IPS-20b (cell line): ENCODE results near the gene EHMT1.
"Not testable (repeated sequence)": the region's sequence is repeated elsewhere in the genome, so short reads cannot be mapped to it uniquely, and the experiment has no call there.

Experiments
- H3K27ac ChIP-seq: one replicate; pipeline ENCODE4 v1.5.1; 2013; ENCODE audit warnings: low read length
- H3K27me3 ChIP-seq: 2 replicates; pipeline ENCODE4 v1.6.1; 2013; ENCODE audit warnings: mild to moderate bottlenecking, low read length, inconsistent platforms; ENCODE audit not compliant: insufficient read depth
- H3K36me3 ChIP-seq: 2 replicates; pipeline ENCODE4 v1.6.1; 2013; ENCODE audit warnings: low read depth, mild to moderate bottlenecking, inconsistent platforms, low read length, moderate library complexity; ENCODE audit not compliant: insufficient read depth
- H3K4me1 ChIP-seq: 2 replicates; pipeline ENCODE4 v1.6.1; 2013; ENCODE audit warnings: mild to moderate bottlenecking, control low read depth, inconsistent platforms, low read length, moderate library complexity; ENCODE audit not compliant: insufficient read depth
- H3K4me3 ChIP-seq: 2 replicates; pipeline ENCODE4 v1.5.1; 2013; ENCODE audit warnings: mild to moderate bottlenecking, low read length, inconsistent platforms
- H3K9ac ChIP-seq: 2 replicates; pipeline ENCODE4 v1.6.1; 2013; ENCODE audit warnings: low read depth, mild to moderate bottlenecking, inconsistent platforms, low read length, moderate library complexity
- H3K9me3 ChIP-seq: 2 replicates; pipeline ENCODE4 v1.6.1; 2013; ENCODE audit warnings: mild to moderate bottlenecking, low read depth, low read length, inconsistent platforms; ENCODE audit not compliant: insufficient read depth

Gene EHMT1

GRCh38 chr9:137778914-137779313 lies 160.1 kb downstream of the EHMT1 start:
- H3K4me3 ChIP-seq = no peak overlapping the region
- no peak overlapping the region for H3K27ac ChIP-seq
- no peak overlapping the region for H3K9ac ChIP-seq
- peaks cover 83% of the 10 kb centered on the region for H3K36me3 ChIP-seq
- H3K9me3 ChIP-seq = no peaks in the 10 kb centered on the region
- no peaks in the 10 kb centered on the region for H3K27me3 ChIP-seq
- no peaks in the 10 kb centered on the region for H3K4me1 ChIP-seq

- peaks cover 84% of the 10 kb centered on the region for H3K36me3 ChIP-seq
- not testable (repeated sequence) for H3K27me3 ChIP-seq, H3K4me3 ChIP-seq, H3K4me1 ChIP-seq, H3K9ac ChIP-seq, H3K9me3 ChIP-seq, H3K27ac ChIP-seq
These were observed 161.2 kb downstream of the EHMT1 start for GRCh38 chr9:137780031-137780430.

- Histone ChIP-seq H3K27me3 (no peaks in the 10 kb centered on the region), H3K4me1 (peaks cover 7% of the 10 kb centered on the region; the same call in 1 of the 2 replicates), H3K9me3 (no peaks in the 10 kb centered on the region), H3K9ac (no peak overlapping the region), H3K36me3 (peaks cover 77% of the 10 kb centered on the region), H3K4me3 (no peak overlapping the region), H3K27ac (no peak overlapping the region)
These were observed 163.2 kb downstream of the EHMT1 start for GRCh38 chr9:137781906-137782585.

GRCh38 chr9:137783521-137783920 lies 164.7 kb downstream of the EHMT1 start:
- Histone ChIP-seq H3K27me3 (no peaks in the 10 kb centered on the region), H3K36me3 (peaks cover 67% of the 10 kb centered on the region), H3K27ac (no peak overlapping the region), H3K9ac (no peak overlapping the region), H3K4me3 (no peak overlapping the region), H3K9me3 (no peaks in the 10 kb centered on the region), H3K4me1 (peaks cover 7% of the 10 kb centered on the region; the same call in 1 of the 2 replicates)

GRCh38 chr9:137784046-137784445 lies 165.2 kb downstream of the EHMT1 start:
- H3K27me3 ChIP-seq = no peaks in the 10 kb centered on the region
- H3K9ac ChIP-seq = no peak overlapping the region
- H3K36me3 ChIP-seq = peaks cover 62% of the 10 kb centered on the region
- H3K4me1 ChIP-seq = peaks cover 7% of the 10 kb centered on the region; the same call in 1 of the 2 replicates
- H3K27ac ChIP-seq = no peak overlapping the region
- H3K9me3 ChIP-seq = no peaks in the 10 kb centered on the region
- no peak overlapping the region for H3K4me3 ChIP-seq

GRCh38 chr9:137784641-137785513 lies 166.1 kb downstream of the EHMT1 start:
- Histone ChIP-seq H3K4me1 (peaks cover 7% of the 10 kb centered on the region; the same call in 1 of the 2 replicates), H3K9me3 (no peaks in the 10 kb centered on the region), H3K27me3 (no peaks in the 10 kb centered on the region), H3K36me3 (peaks cover 54% of the 10 kb centered on the region), H3K4me3 (no peak overlapping the region), H3K9ac (no peak overlapping the region), H3K27ac (no peak overlapping the region)

- no peaks in the 10 kb centered on the region for H3K27me3 ChIP-seq
- H3K36me3 ChIP-seq = peaks cover 61% of the 10 kb centered on the region
- H3K4me1 ChIP-seq = peaks cover 7% of the 10 kb centered on the region; the same call in 1 of the 2 replicates
- H3K27ac ChIP-seq = no peak overlapping the region
- H3K4me3 ChIP-seq = no peak overlapping the region
- peak overlapping the region; percentile 43; the same call in 1 of the 2 replicates for H3K9ac ChIP-seq
- no peaks in the 10 kb centered on the region for H3K9me3 ChIP-seq
These were observed 166.9 kb downstream of the EHMT1 start for GRCh38 chr9:137785704-137786161.

GRCh38 chr9:137786511-137786920 lies 167.7 kb downstream of the EHMT1 start:
- Histone ChIP-seq H3K9me3 (0 out of 2 replicates have a peak, but pooled peaks cover 3% of the 10 kb centered on the region), H3K27me3 (no peaks in the 10 kb centered on the region), H3K9ac (0 out of 2 replicates have a peak overlapping the region, but pooled peaks have one; percentile 43), H3K36me3 (peaks cover 65% of the 10 kb centered on the region), H3K4me3 (no peak overlapping the region), H3K4me1 (peaks cover 7% of the 10 kb centered on the region; the same call in 1 of the 2 replicates), H3K27ac (no peak overlapping the region)

GRCh38 chr9:137787381-137787780 lies 168.6 kb downstream of the EHMT1 start:
- Histone ChIP-seq H3K27me3 (no peaks in the 10 kb centered on the region), H3K9ac (no peak overlapping the region), H3K27ac (no peak overlapping the region), H3K4me3 (no peak overlapping the region), H3K4me1 (peaks cover 7% of the 10 kb centered on the region; the same call in 1 of the 2 replicates), H3K36me3 (peaks cover 65% of the 10 kb centered on the region), H3K9me3 (0 out of 2 replicates have a peak, but pooled peaks cover 3% of the 10 kb centered on the region)

- H3K4me1 ChIP-seq = peaks cover 7% of the 10 kb centered on the region; the same call in 1 of the 2 replicates
- H3K27ac ChIP-seq = no peak overlapping the region
- 0 out of 2 replicates have a peak, but pooled peaks cover 3% of the 10 kb centered on the region for H3K9me3 ChIP-seq
- peaks cover 65% of the 10 kb centered on the region for H3K36me3 ChIP-seq
- no peak overlapping the region for H3K9ac ChIP-seq
- H3K4me3 ChIP-seq = no peak overlapping the region
- no peaks in the 10 kb centered on the region for H3K27me3 ChIP-seq
These were observed 169.1 kb downstream of the EHMT1 start for GRCh38 chr9:137787786-137788505.
